Measurements from ENCODE around the gene TNFSF13.

GRCh38 chr17:7538891-7539545, 19.5 kb upstream of the TNFSF13 start:
- TF ChIP-seq CTCF (IDR thresholded peaks at IDR 0.05; ENCODE audit: low read depth, low read length) (no peak), EZH2phosphoT487 (IDR thresholded peaks at IDR 0.05; ENCODE audit: low read depth) (no peak)
